Mucosa of rectum (tissue), 2 donors: Measurements from ENCODE around the gene HIRA.
"Not testable (repeated sequence)": the region's sequence is repeated elsewhere in the genome, so short reads cannot be mapped to it uniquely, and the experiment has no call there.

ENCODE experiments used
- H3K27ac ChIP-seq, 2 donors: one replicate each; pipeline ENCODE4 v1.7.0; 2013; ENCODE audit warnings: inconsistent platforms in 2 of 2, low read depth in 2 of 2, low read length in 2 of 2
- H3K27me3 ChIP-seq, 2 donors: one replicate each; pipeline ENCODE4 v1.7.0; 2013; ENCODE audit warnings: low read length in 2 of 2; ENCODE audit not compliant: control insufficient read depth in 2 of 2, insufficient read depth in 2 of 2
- H3K36me3 ChIP-seq, 2 donors: one replicate each; pipeline ENCODE4 v1.7.0; 2013; ENCODE audit warnings: low read length in 2 of 2; ENCODE audit not compliant: control insufficient read depth in 2 of 2, insufficient read depth in 2 of 2
- H3K4me1 ChIP-seq, 2 donors: one replicate each; pipeline ENCODE4 v1.7.0; 2013; ENCODE audit warnings: low read length in 2 of 2, mild to moderate bottlenecking in 1 of 2; ENCODE audit not compliant: control insufficient read depth in 2 of 2, insufficient read depth in 2 of 2
- H3K4me3 ChIP-seq, 2 donors: one replicate each; pipeline ENCODE4 v1.7.0; 2013; ENCODE audit warnings: low read length in 2 of 2
- H3K9ac ChIP-seq, 2 donors: one replicate each; pipeline ENCODE4 v1.7.0; 2013; ENCODE audit warnings: low read length in 2 of 2, low read depth in 1 of 2, mild to moderate bottlenecking in 1 of 2
- H3K9me3 ChIP-seq, 2 donors: one replicate each; pipeline ENCODE4 v1.7.0; 2013; ENCODE audit warnings: low read length in 2 of 2; ENCODE audit not compliant: control insufficient read depth in 2 of 2
- donor health status: healthy.
- donor health status: Normal muscosa, but diverticular disease.

The HIRA gene

DNA sequence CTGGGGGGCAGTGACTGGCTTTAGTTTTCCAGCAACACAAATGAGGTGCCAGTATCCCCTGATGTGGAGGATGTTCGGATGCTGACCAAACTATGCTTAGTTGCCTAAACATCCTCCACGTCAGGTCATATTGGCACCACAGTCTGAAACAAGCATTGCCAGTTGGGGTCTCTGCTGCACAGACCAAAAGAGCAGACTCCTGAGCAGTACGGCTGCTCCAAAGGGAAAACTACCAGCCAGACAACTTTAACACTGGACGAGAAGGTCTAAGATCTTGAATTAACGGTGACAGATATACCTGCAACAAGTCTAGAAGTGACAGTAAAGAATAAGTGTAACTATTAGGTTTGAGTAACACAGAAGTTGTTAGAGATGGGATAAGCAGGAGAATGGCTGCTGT is 99.6 kb downstream of the HIRA start:
- Histone ChIP-seq H3K27me3 (no peaks in the 10 kb centered on the region), H3K9ac (no peak overlapping the region), H3K9me3 (no peaks in the 10 kb centered on the region), H3K4me1 (peaks cover 6 to 9% of the 10 kb centered on the region in 2 donors), H3K27ac (no peak overlapping the region), H3K36me3 (peaks cover 22 to 46% of the 10 kb centered on the region in 2 donors), H3K4me3 (no peak overlapping the region)

DNA sequence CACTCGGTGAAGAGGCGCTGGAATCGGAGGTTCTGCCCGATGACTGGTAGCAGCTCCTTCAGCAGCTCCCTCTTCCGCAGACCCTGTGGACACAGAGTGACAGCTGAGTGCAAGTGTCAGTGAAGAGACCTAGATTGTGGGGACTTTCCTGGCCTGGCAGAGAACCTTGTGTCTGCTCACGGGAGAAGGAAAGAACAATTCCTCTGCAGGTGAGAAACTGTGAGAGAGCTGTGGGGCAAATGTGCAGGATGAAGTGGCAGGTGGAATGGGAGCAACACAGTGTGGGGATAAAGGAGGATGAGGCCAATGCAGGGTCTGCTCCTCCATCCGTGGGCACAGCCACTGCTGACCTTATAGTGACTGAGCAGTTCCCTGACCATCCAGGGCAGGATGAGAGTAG is 100.1 kb downstream of the HIRA start:
- Histone ChIP-seq H3K9ac (no peak overlapping the region), H3K9me3 (no peaks in the 10 kb centered on the region), H3K36me3 (peaks cover 22 to 44% of the 10 kb centered on the region in 2 donors), H3K27ac (no peak overlapping the region), H3K4me3 (no peak overlapping the region), H3K27me3 (no peaks in the 10 kb centered on the region), H3K4me1 (peaks cover 2 to 6% of the 10 kb centered on the region in 2 donors)

DNA sequence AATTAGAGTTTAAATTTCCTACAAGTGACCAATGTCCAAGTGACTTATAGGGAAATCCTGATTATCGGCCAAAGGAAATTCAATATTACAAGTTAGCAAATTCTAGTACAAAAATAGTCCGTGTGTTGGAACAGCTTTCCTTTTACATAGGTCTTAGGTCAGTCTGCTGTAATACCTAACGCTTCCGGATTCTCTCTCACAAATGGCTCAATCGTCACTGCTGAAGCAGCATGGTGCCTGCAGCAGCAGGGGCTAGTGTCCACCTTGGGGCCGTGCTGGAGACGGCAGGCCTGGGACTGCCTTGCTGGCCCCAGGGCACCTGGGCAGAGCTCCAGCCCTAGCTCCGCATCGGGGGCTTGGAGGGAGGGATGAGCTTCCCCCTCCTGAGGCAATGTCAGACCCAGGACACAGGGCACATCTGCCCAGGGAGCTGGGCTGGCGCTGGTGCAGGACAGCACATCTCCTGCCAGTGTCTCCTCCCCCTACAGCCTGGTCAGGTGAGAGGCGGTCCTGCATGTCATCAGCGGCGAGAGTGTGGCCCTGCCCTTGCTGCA is 100.6 kb downstream of the HIRA start:
- Histone ChIP-seq H3K9me3 (no peaks in the 10 kb centered on the region), H3K9ac (no peak overlapping the region), H3K27ac (no peak overlapping the region), H3K36me3 (peaks cover 22 to 39% of the 10 kb centered on the region in 2 donors), H3K4me1 (peaks cover 0 to 2% of the 10 kb centered on the region in 2 donors), H3K4me3 (no peak overlapping the region), H3K27me3 (no peaks in the 10 kb centered on the region)

DNA sequence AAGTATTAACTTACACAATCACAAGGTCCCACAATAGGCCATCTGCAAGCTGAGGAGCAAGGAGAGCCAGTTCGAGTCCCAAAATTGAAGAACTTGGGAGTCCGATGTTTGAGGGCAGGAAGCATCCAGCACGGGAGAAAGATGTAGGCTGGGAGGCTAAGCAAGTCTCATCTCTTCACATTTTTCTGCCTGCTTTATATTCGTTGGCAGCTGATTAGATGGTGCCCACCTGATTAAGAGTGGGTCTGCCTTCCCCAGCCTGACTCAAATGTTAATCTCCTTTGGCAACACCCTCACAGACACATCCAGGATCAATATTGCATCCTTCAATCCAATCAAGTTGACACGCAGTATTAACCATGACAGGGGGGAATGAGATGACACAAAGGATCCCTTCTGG is 101.3 kb downstream of the HIRA start:
- H3K4me1 ChIP-seq, H3K27ac ChIP-seq, H3K9me3 ChIP-seq, H3K9ac ChIP-seq, H3K27me3 ChIP-seq, H3K4me3 ChIP-seq: not testable (repeated sequence)
- peaks cover 22 to 38% of the 10 kb centered on the region in 2 donors for H3K36me3 ChIP-seq

DNA sequence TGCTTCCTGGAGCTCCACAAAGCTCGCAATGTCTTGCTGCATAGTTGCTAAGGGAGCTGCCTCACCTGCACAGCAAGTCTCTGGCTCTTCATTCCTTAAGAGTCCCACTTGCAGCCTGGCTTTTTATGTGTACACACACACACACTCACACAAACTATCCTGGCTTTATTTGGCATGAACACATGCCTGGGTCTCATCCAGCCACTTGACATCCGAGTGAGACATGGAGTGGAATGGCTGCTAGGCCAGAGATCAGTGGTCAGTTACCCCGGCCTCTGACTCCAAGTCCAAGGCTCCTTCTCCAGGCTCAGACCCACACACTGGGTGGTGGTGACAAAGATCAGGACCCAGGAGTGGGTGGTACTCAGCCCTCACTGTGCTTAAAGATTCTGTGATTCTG is 102.1 kb downstream of the HIRA start:
- no peaks in the 10 kb centered on the region for H3K4me1 ChIP-seq
- no peaks in the 10 kb centered on the region for H3K27me3 ChIP-seq
- H3K36me3 ChIP-seq: peaks cover 18 to 38% of the 10 kb centered on the region in 2 donors
- no peak overlapping the region for H3K4me3 ChIP-seq
- H3K27ac ChIP-seq: no peak overlapping the region
- no peak overlapping the region for H3K9ac ChIP-seq
- no peaks in the 10 kb centered on the region for H3K9me3 ChIP-seq

DNA sequence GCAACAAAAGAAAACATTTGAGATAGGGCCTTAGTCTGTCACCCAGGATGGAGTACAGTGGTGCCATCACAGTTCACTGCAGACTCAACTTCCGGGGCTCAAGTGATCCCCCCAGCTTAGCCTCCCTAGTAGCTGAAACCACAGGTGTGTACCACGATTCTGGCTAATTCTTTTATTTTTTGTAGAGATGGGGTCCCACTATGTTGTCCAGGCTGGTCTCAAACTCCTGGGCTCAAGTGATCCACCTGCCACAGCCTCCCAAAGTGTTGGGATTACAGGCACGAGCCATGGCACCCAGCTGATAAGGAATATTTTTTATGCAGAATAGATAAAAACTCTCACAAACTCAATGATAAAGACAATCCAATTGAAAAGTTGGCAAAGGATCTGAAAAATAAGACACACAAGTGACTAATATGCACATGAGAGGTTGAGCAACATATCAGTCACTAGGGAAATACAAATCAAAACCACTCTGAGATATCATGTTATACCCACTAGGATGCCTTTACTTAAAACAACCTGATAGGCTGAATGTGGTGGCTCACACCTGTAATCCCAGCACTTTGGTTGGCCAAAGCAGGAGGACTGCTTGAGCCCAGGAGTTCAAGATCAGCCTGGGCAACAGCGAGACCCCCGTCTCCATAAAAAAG is 106.1 kb downstream of the HIRA start:
- Histone ChIP-seq H3K9me3 (no peaks in the 10 kb centered on the region), H3K36me3 (peaks cover 7 to 16% of the 10 kb centered on the region in 2 donors), H3K27me3 (no peaks in the 10 kb centered on the region), H3K9ac (no peak overlapping the region), H3K27ac (no peak overlapping the region), H3K4me3 (no peak overlapping the region), H3K4me1 (no peaks in the 10 kb centered on the region)

DNA sequence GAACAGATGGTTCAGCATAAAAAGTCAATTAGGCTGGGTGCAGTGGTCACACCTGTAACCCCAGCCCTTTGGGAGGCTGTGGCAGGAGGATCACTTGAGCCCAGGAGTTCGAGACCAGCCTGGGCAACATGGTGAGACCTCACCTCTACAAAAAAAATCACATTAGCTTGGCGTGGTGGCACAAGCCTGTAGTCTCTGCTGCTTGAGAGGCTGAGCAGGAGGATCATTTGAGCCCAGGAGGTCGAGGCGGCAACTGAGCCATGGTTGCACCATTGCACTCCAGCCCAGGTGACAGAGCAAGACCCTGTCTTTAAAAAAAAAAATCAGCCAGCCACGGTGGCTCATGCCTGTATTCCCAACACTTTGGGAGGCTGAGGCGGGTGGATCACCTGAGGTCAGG is 108.1 kb downstream of the HIRA start:
- H3K27me3 ChIP-seq, H3K9ac ChIP-seq, H3K36me3 ChIP-seq, H3K27ac ChIP-seq, H3K4me1 ChIP-seq, H3K9me3 ChIP-seq, H3K4me3 ChIP-seq: not testable (repeated sequence)

DNA sequence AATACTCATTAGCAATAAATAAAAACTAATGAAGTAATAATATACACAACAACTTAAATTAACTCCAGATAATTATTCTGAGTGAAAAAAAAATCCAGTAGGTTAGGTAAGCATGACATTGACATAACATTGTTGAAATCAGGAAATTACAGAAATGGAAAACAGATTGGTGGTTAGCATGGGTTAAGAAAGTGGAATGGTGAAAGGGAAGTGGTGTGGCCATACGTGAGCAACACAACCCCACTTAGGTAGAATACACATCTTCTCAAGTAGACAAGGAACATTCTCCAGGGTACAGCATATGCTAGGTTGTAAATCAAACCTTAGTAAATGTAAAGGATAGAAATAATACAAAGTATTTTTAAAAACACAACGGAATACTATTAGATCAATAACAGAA is 109.8 kb downstream of the HIRA start:
- Histone ChIP-seq H3K4me3 (no peak overlapping the region), H3K27me3 (no peaks in the 10 kb centered on the region), H3K9ac (no peak overlapping the region), H3K9me3 (peaks cover 0 to 2% of the 10 kb centered on the region in 2 donors), H3K36me3 (no peaks in the 10 kb centered on the region), H3K27ac (no peak overlapping the region), H3K4me1 (no peaks in the 10 kb centered on the region)

DNA sequence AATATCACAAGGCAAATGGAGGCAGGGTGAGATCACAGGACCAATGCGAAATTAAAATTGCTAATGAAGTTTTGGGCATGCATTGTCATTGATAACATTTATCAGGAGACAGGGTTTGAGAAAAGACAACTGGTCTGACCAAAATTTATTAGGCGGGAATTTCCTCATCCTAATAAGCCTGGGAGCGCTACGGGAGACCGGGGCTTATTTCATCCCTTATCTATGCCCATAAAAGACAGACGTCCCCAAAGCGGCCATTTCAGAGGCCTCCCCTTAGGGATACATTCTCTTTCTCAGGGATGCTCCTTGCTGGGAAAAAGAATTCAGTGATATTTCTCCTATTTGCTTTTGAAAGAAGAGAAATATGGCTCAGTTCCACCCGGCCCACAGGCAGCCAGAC is 111.4 kb downstream of the HIRA start:
- not testable (repeated sequence) for H3K4me3 ChIP-seq, H3K4me1 ChIP-seq, H3K9me3 ChIP-seq, H3K36me3 ChIP-seq, H3K27ac ChIP-seq, H3K27me3 ChIP-seq, H3K9ac ChIP-seq

DNA sequence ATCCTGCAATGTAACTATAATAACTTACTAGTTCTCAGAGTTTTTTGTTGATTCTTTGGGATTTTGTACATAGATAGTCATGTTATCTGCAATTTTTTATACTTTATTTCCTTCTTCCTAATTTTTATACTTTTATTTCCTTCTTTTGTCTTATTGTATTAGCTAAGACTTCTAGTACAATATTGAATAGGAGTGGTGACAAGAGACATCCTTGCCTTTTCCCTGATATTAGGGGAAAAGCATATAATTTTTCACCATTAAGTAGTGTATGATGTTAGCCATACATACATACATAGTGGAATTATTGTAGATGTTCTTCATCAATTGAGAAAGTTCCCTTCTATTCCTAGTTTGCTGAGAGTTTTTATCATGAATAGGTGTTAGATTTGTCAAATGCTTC is 112.3 kb downstream of the HIRA start:
- Histone ChIP-seq H3K4me1 (no peaks in the 10 kb centered on the region), H3K4me3 (no peak overlapping the region), H3K9me3 (peaks cover 0 to 6% of the 10 kb centered on the region in 2 donors), H3K27ac (no peak overlapping the region), H3K27me3 (no peaks in the 10 kb centered on the region), H3K9ac (no peak overlapping the region), H3K36me3 (no peaks in the 10 kb centered on the region)
